Stimulated activated CD4-positive, alpha-beta T cell treated with anti-CD3 and anti-CD28 coated beads, Interleukin-15, amount 100 ng/mL, for 1 hour (primary cell): Measurements from ENCODE around the gene CDCA4.

Experiments
- DNase-seq, 2 donors: peaks; one replicate each; pipeline ENCODE4 v3.0.0-alpha.2; 2020; ENCODE audit warnings: low read depth in 1 of 2, low spot score in 1 of 2

CDCA4 gene

DNA sequence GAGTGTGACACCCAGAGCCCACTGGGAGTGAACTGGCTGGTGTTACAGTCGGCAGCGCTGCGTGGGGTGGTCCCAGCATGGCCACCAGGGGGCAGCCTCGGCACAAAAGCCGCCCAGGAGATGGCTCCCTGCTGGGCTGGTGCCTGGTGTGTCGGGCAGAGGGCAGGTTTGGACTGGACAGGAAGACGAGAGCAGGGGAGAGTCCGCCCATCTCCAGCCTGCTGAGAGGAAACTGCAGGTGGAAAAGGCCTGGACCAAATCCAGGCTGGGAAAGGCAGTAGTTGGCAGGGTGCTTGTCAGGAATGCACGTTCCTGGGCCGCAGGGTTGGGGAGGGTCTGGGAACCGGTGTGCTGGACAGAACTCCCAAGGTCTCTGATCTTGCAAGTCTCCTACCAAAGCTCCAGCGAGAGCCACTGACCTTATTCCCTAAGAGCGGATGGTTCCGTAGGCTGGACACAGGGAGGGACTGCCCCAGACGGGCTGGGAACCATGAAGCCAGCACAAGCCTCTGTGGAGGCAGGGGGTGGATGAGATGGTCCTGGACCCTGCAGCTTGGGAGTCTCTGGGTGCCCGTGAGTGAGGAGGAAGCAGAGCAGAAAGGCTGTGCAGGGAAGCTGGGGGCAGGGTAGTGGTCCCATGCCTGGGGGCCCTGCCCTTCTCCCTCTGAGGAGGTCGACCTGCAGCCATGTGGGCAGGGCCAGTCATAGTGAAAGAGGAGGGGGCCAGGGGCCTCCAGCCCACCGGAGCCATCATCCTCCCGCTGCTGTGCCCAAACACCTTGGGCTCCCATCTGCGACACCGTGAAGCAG lies 44.5 kb downstream of the CDCA4 start:
- peak; percentile 81 to 83 for DNase-seq

DNA sequence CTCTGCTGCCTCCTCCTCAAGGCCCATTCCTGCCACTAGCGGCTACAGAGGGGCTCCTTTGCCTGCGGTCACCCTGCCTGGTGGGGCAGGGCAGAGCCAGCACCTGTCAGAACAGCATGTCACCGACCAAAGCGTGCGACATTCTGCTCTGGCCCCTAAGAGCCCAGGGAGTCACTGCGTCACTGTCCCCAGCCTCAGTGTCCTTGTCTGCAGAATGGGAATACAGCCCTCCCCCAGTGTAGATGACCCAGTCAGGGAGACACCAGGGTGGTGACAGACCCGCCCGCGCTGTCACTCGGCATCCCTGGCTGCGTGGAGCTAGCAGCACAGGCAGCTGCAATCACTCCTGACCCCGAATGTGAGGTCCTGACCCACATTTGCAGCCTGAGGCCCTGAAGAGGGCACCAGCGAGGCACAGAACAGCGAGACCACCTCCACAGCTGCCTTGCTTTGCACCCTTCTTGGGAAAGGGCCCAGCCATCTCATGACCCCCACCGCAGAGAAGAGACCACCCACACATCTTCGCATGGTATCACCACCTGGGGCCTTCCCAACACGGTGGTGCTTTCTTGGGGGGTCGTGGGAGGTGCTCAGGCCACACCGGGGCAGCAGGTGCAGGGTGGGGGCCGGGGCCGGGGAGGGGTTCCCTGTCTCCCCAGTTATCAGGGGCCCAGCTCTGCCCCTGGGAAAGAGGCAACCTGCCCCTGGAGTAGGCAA lies 45.2 kb downstream of the CDCA4 start:
- DNase-seq, result no peak

DNA sequence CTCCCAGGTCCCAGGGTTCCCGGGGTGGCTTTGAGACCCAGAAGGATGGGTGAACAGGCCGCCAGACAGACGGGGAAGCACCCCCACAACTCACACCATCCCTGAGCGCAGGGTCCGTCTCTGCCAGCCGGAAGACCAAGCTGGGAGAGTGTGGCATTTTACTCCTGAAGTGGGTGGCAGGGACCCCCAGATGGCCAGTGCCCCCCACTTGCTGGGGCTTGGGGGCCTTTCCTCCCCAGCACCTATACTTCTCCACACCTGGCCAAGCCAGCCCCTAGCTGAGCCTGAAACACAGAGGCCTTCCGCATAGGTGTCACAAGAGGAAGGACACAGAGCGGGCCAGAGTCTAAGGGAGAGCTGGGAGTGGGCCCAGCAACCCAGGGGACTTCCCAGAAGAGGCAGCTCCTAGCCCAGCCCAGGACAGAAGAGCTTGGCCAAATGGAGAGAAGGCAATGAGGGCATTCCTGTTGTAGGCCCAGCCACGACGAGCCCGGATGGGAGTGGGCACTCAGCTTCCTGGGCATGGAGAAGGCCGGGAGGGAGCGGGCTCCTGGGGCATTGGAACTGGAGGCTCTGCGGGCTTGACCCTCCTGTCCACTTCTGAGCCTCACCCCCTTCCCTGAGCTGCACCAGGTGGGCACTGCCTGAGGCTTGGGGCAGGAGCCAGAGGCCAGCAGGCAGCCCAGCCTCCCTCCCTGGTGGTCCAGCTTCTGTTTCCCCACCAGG lies 46.1 kb downstream of the CDCA4 start:
- no peak for DNase-seq

DNA sequence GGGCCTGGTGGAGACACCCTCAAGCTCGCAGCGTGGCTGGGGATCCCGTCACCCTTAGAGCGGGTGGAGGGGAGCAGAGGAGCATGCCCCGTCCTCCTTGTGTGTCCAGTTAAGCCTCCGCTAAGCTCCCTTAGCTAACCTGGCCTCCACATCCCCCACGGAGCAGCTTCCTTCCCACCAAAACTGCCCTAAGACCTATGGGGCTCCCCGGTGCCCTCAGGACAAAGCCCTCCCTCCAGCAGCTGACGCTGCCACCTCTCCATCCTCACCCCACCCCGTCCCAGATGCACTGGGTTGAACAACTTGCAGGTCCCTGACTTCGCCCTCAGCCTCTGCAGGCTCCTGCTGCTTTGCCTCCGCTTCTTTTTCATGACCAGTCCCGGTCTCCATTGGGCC lies 46.7 kb downstream of the CDCA4 start:
- no peak for DNase-seq

DNA sequence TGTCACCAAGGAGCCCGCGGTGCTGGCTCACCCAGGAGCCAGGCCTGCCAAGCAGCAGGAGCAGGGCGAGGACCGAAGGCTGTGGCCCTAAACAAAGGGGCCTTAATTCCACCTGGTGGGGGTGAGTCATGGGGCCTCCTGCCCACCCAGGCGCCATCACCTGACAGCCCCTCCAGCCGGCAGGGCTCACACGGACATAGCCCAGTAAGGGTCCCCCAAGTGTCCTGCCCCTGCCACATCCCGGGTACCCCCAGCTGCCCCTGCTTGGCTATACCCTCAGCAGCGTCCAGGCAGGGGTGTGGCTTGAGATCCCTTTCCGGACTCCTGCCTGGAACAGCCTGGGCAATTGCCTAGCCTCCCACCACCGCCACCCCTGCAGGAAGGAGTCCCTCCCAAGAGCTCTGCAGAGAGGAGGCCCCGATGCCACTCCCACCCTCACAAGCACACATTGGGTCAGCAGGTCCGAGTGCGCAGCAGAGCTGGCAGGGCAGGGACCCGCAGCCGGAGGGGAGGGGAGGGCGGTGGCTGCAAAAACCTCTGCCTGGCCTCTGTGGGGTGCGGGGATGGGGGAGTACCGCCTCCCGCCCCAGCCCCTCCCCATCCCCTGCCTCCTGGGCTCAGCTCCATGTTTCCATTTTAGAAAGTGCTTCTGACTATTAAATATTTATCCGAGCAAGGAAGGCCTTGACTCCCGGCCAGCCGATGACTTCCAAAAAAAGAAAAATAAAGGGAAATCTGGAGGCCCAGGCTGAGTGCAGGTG lies 47.3 kb downstream of the CDCA4 start:
- DNase-seq, result no peak

DNA sequence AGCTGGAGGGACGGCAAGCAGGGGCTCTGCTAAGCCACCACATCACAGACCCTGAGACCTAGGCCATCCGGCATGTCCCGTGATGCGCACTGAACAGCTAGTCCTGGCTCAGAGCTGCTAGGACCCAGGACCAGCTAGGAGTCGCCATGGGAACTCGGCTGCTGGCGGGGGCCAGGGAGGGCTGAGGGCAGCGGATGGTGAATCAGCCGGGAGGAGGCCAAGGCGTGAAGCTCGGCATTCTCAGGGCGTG lies 47.8 kb downstream of the CDCA4 start:
- no peak for DNase-seq

DNA sequence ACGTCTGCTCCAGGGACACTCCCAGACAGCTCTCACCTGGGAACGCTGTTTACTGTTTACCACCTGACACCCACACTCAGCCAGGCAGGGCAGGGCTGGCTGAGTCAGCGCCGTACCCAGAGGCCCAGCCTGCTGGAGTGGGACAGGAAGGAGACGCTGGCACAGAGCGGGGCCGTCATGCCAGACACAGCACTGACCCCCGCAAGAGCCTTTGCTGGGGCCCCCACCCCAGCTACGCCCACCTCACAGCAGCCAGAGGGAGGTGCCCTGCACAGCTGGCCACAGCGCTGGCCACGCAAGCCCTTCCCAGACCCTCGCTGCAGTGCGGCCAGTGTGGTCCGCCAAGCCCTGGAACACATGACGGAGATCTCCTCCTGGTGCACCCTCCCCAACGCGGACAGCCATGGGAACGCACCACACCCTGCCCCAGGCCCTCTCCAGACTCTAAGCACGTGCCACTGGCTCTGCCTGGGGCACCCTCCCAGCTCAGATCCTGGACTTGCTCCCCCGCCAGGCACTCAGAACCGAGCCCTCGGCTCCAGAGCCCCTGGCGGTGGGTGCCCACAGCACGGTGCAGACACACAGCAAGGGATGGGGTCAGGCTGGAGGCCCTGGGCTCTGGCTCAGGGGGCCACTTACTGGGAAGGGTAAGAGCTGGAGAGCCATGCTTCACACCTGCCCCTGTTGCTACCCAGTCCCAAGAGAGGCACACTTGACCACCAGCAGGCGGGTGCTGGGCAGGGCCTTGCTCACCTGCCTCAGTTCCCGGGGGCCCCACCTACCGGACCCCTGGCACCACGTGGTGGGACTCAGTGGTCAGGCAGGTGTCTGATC lies 48.4 kb downstream of the CDCA4 start:
- DNase-seq, result no peak

DNA sequence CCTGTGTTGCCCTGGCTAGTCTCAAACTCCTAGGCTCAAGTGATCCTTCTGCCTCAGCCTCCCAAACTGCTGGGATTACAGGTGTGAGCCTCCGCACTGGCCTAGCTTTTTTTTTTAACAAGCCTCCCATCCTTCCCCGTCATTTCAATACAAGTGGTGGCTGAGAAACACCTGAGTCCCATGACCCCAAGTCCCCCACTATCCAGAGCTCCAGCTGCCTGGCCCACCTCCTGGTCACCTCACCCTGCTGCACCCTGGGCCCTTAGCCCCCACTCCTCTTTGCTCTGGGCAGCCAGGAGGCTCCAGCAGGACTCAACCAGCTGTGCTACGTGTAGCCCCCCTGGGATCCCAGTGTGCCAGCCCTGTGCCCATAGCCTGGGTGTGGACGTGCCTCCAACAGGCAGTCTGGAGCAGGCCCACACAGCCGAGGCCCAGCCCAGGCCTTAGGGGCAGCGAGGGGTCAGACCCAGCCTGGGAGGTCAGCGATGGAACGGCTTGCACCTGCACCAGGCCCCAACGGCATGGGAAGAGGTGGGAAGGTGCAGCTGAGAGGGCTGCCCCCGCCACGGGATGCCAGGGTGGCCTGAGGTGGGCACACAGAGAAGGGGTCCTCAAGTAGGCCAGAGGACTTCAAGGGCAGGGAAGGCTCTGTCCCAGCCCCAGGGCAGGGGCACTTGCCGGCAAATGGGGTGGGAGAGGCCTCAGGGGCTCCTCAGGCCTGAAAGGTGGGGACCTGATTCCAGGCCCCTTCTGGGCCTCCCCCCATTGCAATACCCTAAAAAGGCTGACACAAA lies 49.2 kb downstream of the CDCA4 start:
- DNase-seq, result no peak

DNA sequence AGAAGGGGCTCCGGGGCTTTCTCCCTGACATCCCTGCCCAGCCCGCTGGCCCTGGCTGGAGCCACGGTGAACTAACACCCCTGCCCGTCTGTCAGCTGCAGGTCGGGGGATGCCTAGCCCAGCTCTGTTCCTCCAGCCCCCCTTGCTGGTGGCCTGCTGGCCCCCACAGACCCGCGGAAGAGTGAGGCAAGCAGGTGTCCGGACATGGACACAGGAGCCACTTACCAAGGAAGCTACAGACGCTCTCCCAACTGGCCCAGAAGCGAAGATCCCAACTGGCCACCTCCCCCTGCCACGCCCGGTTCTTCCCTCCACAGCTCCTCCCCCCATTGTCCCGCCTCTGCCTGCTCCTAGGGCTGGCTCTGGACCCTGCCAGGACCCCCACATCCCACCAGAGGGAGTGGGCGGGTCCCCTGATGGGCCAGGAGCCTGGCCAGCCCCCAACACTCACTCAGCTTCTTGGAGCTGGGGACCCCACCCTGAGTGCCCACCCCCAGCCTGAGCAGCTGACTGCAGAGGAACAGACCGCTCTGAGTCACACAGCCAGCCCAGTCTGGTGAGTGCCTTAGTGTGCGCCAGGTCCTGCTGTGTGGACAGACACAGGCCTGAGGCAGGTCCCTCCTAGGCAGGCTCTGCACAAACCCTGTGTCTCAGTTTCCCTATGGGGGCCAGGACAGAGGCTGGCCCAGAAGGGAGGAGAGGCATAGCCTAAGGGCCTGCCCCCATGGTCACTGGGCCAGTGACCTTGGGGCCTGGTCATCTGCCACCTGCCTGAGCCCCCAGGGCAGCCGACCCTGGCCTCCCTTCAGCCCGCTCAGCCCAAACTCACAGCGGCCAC lies 50.4 kb downstream of the CDCA4 start:
- DNase-seq, result no peak

DNA sequence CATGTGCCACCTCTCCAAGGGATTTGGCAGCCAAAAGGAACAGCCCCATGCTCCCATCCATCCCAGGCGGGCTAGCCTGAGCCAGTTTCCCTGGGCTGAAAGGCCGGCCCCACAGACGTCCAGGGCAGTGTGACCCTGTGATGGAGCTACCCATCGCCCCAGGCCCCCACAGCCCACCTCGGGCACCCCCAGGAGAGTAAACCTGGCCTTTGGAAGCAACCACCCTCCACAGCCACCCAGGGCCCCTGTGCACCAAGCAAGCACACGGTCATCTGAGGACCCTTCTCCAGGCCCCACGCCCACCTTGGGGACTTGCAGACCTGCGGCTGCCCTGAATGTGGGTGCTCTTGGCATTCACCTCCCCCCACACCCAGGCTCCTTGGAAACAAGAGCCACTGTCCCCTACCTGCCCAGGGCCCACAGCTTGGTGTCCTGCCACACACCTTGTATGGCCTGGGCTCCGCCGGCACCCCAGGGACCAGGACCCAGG lies 51.1 kb downstream of the CDCA4 start:
- no peak for DNase-seq

DNA sequence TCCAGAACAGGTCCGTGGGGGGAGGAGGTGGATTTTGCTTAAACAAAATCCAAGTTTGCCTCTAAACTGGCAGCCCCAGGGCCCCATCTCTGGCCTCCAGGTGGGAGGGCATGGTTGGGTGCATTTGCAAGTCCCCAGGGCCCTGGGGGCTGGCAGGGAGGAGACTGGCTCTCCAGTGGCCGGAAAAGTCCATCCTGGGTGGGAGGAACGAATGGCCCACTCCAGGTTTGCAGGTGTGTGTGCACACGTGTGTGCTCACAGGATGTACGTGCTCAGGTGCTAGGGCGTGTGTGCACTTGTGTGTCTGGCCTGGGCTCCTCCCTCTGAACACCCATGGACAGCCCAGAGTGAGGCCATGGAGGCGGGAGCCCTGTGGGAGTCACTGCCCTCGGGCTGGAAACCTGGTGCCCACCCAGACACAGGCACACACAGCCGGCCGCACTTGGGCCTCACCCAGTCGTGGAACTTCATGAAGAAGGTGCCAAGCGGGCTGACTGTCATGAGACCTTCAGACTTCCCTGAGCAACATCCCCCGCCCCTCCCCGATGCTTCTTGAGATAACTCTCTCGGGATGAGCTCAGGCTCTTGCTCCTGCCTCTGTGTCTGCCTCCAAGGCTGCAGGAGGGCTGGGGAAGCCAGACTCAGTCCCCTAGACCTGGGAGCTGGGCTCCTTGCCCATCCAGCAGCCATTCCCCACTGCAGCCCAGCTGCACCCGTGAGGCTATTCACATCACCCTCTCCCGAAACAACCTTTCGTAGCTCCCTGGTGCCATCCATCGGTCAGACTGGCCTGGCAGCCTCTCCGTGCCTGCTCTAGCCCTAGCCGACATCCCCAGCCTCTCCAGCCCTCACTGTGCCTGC lies 52.1 kb downstream of the CDCA4 start:
- DNase-seq, result no peak

DNA sequence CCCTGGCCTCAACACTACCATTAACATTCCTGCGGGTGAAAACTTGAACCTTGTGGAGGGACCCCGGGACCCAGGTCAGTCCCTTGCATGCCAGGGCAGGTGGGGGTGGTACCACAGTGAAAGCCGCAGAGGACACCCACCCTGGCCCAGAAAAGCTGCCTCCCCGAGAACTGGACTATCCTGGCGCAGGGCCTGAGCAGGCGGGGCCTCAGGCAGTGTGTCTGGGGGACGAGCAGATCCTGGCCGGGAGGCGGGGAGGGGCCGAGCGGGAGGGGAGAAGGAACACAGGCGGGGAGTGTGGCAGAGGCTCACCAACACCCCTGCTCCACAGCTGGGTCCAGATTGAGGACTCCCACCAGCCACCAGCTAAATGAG lies 52.7 kb downstream of the CDCA4 start:
- no peak for DNase-seq

DNA sequence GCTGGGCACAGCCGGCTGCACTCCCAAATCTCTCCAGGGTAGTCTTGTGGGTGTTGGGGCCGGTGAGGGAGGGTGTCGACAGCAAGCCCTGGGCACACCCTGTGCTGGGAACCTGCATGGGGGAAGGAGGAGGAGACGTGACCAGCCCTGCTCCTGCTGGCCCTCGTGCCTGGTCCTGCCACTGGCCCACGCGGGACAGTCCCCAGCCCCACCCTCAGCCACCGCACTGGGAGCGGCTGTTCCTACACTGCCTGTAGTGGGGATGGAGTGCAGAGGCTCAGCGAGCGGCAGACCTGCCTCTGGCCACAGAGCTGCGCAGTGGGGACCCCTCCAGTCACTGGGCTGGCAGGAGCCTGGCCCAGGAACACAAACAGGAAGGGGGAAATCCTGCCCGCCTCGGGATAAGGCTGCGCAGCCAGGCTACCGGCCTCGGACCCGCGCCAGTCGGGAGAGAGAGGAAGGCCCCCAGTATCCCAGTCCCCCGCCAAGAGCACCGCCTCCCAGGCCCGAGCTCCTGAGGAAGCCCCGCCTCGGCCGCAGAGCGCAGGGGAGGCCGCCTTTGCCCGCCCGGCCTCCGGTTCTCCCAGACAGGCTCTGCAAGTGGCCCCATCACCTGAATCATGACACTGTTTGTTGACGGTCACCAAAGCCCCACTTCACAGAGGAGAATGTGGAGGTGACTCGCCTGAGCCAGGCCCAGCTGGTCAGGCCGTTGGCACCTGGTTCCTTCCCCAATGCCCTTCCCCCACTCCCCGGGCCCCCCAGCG lies 53.3 kb downstream of the CDCA4 start:
- DNase-seq, result no peak

DNA sequence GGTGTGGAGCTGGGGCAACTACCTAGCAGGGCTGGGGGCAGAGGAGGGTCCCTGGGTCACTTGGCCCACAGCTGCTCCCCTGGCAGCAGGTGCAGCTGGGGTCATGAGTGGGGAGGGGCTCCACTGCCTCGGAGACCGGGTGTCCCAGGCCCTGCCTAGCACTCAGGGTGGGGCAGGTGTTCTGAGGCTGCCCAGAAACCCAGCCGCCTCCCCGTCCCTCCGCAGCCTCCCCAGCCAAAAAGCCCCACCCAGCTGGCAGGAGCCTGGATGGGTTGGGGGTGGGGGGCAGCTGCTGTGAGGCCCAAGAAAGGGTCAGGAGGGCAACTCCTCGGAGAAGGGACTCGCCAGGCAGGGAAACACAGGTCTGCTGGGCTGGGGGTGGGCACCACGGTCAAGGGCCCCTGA lies 53.9 kb downstream of the CDCA4 start:
- no peak for DNase-seq

DNA sequence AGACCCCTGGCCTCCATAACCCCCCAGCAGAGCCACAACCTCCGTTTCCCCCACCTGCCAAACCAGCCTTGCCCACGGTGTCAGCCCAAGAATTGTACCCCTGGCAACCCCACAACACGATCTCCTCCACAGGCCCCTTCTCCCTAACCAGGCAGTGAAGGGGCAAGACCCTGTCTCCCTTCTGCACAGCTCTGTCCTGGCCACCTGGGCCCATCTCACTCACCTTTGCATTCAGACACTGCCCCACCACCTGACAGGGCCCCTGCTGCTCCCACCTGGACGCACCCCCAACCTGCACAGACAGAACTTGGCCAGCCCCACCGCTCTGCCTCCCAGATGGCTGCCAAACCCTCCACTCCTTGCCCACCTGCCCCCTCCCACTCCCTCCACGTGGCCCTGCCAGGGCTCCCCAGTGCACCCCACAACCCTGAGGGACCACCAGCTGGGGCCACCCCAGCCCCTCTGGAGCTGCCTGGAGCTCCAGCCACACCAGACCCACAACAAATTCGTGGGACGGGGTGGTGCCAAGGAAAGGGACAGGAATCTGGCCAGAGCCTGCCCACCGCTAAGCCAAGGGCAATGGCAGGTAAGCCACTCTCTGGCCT lies 54.5 kb downstream of the CDCA4 start:
- no peak for DNase-seq

DNA sequence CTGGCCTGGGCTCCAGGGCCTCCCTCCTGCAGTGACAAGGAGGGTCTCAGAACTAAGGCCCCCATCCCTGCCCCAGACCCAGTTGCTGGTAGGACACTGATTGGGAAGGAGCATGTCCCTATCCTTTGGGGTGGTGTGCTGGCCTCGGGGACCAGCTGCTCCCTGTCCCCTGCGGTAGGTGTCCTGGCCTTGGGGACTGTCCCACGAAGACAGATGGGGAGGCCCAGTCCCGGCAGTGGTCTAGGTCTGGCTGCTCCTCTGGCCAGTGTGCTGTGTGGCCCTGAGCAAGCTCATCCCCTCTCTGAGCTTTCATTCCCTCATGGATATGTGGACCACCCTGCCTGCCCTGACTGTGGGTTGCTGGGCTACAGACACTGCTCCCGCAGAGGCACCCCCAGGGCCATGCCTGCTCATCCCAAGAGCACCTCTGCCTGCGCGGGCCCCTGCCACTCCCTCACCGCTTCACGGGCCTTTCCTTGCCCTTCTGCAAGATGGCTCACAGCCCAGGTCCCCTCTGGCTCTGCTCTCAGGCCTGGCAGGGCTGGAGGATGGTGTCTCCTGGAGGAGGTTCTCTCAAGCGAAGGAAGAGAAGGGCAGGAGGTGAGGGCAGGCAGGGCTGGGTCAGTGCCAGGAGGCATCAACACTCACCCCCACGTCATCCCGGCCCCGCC lies 55.2 kb downstream of the CDCA4 start:
- no peak for DNase-seq
